ENCODE data around the gene TCF15. TPM values are rescaled to one million over a fixed set of nuclear protein-coding genes. Genes with fewer than 3 reads are reported as not detected.

Gene TCF15
- total and polyA plus RNA-seq, 2 of the 8 experiments (the other 6 are each of a cell fraction or from before 2014, with no cell fraction given), result 3.7 to 6.9 TPM

- no peak for TF ChIP-seq POLR2AphosphoS5 (IDR thresholded peaks at IDR 0.05; ENCODE audit: low read depth, low read length)
Observed at GRCh38 chr20:634148-634925, 24.2 kb upstream of the TCF15 start (continued).

Data from H1 (cell line).